ENCODE data around the gene SOS2. TPM values are rescaled to one million over a fixed set of nuclear protein-coding genes. Genes with fewer than 3 reads are reported as not detected.

Gene SOS2
- total and polyA plus RNA-seq, 12 donors: 6.1 to 39.1 (median 27.8) TPM

DNA sequence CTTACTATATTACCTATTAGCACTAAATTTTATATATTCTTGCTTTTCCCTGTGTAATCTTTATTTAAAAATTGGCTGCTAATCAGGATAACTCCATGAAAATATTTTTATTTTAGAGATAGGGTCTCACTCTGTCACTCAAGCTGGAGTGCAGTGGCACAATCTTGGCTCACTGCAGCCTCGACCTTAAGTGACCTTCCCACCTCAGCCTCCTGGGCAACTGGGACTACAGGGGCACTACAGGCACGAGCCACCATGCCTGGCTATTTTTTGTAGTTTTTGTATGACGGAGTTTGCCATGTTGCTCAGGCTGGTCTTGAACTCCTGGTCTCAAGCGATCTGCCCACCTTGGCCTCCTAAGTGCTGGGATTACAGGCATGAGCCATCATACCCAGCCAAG, 82.6 kb downstream of the SOS2 start:
- WGBS, 4 donors: 86 to 100% (median 89%) methylated on average over 4 of the region's 4 CpGs
- Histone ChIP-seq H3K27ac (no peak overlapping the region), H3K4me1 (replicated peaks in 1 of 2) (no peaks in the 10 kb centered on the region), H3K36me3 (replicated peaks in 1 of 2) (peaks cover 0 to 13% of the 10 kb centered on the region in 2 donors), H3K27me3 (no peaks in the 10 kb centered on the region), H3K9me3 (replicated peaks in 1 of 3) (no peaks in the 10 kb centered on the region), H3K4me3 (no peak overlapping the region)
- no peak for TF ChIP-seq POLR2A (IDR thresholded peaks at IDR 0.05)
- TF ChIP-seq, protein P1, sequence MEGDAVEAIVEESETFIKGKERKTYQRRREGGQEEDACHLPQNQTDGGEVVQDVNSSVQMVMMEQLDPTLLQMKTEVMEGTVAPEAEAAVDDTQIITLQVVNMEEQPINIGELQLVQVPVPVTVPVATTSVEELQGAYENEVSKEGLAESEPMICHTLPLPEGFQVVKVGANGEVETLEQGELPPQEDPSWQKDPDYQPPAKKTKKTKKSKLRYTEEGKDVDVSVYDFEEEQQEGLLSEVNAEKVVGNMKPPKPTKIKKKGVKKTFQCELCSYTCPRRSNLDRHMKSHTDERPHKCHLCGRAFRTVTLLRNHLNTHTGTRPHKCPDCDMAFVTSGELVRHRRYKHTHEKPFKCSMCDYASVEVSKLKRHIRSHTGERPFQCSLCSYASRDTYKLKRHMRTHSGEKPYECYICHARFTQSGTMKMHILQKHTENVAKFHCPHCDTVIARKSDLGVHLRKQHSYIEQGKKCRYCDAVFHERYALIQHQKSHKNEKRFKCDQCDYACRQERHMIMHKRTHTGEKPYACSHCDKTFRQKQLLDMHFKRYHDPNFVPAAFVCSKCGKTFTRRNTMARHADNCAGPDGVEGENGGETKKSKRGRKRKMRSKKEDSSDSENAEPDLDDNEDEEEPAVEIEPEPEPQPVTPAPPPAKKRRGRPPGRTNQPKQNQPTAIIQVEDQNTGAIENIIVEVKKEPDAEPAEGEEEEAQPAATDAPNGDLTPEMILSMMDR (IDR thresholded peaks at IDR 0.05): no peak
- intact Hi-C loops (cut with DNase I): no loop called here
- DNase-seq: no peak

DNA sequence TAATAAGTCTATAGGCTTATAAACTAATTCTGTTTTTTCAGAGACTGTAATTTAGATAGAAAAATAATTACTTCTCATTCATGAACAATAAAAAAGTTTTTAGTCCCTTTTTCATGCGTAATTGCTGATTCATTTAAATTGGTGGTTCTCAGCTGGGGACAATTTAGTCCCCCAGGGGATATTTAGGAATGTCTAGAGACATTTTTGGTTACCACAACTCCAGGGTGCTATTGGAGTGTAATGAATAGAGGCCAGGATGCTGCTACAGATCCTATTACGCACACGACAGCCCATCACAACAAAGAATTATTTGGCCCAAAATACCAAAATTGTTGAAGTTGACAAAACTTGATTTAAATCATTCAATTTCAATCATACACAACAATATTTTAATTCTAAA, 92.2 kb downstream of the SOS2 start:
- no peak for DNase-seq
- no peaks in the 10 kb centered on the region for H3K4me1 ChIP-seq (replicated peaks in 1 of 2)
- H3K27ac ChIP-seq: no peak overlapping the region
- H3K9me3 ChIP-seq (replicated peaks in 1 of 3): no peaks in the 10 kb centered on the region
- 94 to 97% (median 96%) methylated on average over 3 of the region's 3 CpGs for WGBS, 4 donors
- H3K27me3 ChIP-seq: no peaks in the 10 kb centered on the region
- no peak for TF ChIP-seq POLR2A (IDR thresholded peaks at IDR 0.05)
- TF ChIP-seq, protein P1 (IDR thresholded peaks at IDR 0.05): no peak
- intact Hi-C loops (cut with DNase I): no loop called here
- H3K4me3 ChIP-seq: no peak overlapping the region
- peaks cover 0 to 17% of the 10 kb centered on the region in 2 donors for H3K36me3 ChIP-seq (replicated peaks in 1 of 2)

DNA sequence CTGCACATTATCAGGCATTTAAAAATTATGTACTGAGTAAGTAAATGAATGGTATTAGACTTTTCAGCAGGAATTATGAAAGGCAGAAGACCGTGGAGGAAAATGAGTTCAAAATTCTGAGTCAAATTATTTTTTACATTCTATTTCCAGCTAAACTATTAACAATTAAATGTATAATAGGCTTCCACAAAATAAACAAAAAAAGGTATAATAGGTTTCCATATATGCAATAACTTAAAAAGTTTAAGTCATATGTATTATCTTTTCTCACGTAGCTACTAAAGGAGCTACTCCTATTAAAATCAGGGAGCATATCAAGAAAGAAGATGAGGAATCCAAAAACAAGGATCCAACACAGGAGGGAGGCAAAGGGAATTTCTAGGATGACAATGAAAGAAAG, 103.6 kb downstream of the SOS2 start:
- Histone ChIP-seq H3K27ac (no peak overlapping the region), H3K4me3 (no peak overlapping the region), H3K36me3 (replicated peaks in 1 of 2) (peaks cover 0 to 29% of the 10 kb centered on the region in 2 donors), H3K4me1 (replicated peaks in 1 of 2) (no peaks in the 10 kb centered on the region), H3K9me3 (replicated peaks in 1 of 3) (no peaks in the 10 kb centered on the region), H3K27me3 (no peaks in the 10 kb centered on the region)
- TF ChIP-seq POLR2A (IDR thresholded peaks at IDR 0.05): no peak
- TF ChIP-seq, protein P1 (IDR thresholded peaks at IDR 0.05): no peak
- intact Hi-C loops (cut with DNase I): no loop called here
- WGBS, 4 donors: 91 to 99% (median 97%) methylated on average over 2 of the region's 2 CpGs
- no peak for DNase-seq

DNA sequence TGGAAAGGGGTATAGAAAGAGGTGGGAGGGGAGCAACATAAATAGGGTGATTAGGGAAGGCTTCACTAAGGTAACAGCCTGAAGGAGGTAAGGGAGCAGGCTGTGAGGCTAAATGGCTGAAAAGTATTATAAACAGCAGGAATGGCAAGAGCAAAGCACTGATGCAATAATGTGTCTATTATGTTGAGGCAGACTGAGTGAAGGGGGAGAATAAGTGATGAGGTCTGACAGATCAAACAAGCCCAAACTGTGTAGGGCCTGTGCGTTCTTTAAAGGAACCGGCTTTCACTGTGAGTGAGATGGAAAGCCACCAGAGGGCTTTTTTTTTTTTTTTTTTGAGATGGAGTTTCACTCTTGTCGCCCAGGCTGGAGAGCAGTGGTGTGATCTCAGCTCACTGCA, 108.3 kb downstream of the SOS2 start:
- intact Hi-C loops (cut with DNase I): no loop called here
- H3K4me1 ChIP-seq (replicated peaks in 1 of 2): no peaks in the 10 kb centered on the region
- TF ChIP-seq POLR2A (IDR thresholded peaks at IDR 0.05): no peak
- TF ChIP-seq, protein P1 (IDR thresholded peaks at IDR 0.05): no peak
- no peak overlapping the region for H3K4me3 ChIP-seq
- H3K36me3 ChIP-seq (replicated peaks in 1 of 2): peaks cover 0 to 8% of the 10 kb centered on the region in 2 donors
- H3K27me3 ChIP-seq: no peaks in the 10 kb centered on the region
- H3K9me3 ChIP-seq (replicated peaks in 1 of 3): no peaks in the 10 kb centered on the region
- 92 to 96% (median 95%) methylated on average over 3 of the region's 3 CpGs for WGBS, 4 donors
- DNase-seq: no peak
- no peak overlapping the region for H3K27ac ChIP-seq

Measured in adrenal gland (tissue), 12 donors.